GM18502 (cell line): ENCODE measurements around the gene EVC.

Experiments
- ATAC-seq: cut with Tn5 transposase; IDR thresholded peaks from one replicate; pipeline ENCODE4 v1.9.1; 2021; ENCODE audit warnings: mild to moderate bottlenecking; ENCODE audit not compliant: unreplicated experiment, poor library complexity

Gene EVC

DNA sequence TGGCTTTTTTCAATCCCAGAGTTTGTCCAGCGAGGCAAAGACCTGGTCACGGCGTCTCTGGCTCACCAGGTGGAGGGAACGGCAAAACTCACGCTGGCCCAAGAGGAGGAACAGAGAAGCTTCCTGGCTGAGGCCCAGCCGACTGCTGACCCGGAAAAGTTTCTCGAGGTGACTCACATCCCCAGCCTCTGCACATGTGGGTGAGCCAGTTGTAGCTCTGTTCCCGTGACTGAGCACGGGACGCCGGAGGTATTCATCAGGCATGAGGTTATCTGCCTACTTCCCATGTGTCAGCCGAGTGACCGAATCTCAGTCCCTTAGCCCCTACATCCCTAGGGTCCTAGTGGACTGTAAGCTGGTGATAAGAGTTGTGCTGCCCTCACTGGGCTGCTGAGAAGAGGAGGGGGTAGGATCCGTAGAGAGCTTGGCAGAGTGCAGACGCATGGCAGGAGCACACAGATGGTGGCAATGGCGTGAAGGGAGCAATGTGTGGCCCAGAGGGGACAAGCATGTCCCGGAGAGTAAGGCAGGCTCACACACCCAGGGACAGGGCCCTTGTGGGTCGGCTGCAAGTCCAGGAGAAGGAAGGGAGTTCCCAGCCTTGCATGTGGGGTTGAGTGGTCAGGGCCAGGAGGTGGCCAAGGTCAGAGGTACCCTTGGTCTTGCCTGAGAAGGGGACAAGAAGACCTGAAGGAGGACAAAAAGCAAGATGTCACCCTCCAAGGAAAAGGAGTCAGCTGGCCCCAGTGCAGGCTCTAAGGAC is 42.9 kb downstream of the EVC start:
- ATAC-seq = no peak

DNA sequence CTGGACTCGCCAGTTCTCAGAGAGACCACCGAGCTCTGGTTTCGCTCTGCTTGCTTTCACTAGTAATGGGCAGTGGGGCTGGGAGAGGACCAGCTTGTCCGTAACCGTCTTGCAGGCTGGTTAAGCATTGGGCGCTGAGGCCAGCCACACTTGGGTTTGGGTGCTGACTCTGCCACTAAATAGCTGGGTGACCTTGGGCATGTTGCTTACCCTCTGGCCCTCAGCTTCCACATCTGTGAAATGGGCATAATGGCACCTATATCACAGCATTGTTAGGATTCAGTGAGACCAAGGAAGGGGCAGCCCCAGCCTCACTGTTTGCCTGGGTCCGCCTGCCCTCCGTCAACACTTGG is 43.5 kb downstream of the EVC start:
- ATAC-seq = no peak

DNA sequence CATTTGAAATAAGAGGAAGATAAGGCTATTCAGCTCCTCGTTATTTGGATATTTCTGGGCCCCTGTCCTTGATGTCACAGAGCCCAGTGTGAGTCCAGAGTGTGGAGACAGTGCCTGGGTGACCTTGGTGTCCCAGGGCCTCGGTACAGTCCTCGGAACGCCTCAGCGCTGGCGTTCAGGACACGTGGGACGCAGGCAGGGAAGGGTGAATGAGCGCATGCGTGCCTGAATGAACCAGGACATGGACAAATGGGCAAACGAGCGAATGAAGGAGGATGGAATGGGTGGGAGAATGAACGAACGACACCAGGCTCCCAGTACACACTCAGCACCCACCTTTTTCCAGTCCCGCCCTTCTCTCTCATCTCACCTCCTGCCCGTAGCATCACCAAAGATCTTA is 44.2 kb downstream of the EVC start:
- no peak for ATAC-seq

DNA sequence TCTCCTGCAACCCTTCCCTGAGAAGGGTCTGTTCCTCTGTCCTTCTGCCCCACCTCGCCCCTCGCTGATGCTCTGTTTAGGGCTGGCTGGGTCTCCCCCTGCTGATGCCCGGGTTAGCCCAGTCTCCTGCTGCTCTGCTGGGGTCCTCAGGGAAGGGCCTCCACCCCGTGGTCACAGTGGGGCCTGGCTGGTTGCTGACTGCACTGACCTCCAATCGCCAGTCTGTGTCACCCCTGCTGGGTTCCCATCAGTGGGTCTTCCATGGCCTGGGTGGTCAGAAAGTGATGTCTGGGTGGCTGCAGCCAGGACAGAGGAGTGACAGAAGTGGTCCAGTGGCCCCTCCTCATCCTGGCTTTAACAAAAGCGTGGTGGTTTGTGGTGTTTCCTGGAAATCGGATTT is 44.7 kb downstream of the EVC start:
- ATAC-seq = no peak

DNA sequence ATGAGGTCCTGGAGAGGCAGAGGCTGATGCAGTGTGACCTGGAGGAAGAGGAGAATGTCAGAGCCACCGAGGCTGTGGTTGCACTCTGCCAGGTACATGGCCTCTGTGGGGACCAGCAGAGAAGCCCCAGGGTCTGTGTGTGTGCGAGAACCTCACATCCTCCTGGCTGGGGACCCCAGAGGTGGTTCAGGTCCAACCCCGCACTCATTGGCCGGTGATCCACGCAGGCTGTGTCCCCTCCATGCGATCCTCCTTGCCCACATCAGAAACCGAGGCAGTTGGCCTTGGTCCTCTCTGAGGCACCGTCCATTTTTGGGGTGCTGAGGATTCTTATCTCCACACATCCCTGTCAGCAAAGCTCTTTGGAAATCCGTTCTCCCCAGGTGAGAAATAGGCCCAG is 45.3 kb downstream of the EVC start:
- no peak for ATAC-seq

DNA sequence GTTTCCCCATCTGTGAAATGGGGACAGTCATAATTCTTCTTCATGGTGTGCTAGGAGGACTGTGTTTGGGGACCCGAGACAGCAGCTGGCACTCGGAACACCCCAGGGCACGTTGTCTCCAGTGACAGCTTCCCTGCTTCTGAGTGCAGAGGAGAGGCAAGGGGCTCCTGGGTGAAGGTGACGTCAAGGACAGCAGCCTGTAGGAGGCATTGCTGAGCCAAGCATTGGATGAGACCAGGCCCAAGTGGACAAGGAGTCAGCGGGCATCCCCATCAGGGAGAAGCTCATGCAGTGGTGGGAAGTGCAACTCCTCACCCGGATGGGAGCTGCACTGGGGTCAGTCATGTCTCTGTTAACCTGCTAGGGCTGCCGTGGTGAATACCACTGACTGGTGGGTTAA is 46.1 kb downstream of the EVC start:
- no peak for ATAC-seq

DNA sequence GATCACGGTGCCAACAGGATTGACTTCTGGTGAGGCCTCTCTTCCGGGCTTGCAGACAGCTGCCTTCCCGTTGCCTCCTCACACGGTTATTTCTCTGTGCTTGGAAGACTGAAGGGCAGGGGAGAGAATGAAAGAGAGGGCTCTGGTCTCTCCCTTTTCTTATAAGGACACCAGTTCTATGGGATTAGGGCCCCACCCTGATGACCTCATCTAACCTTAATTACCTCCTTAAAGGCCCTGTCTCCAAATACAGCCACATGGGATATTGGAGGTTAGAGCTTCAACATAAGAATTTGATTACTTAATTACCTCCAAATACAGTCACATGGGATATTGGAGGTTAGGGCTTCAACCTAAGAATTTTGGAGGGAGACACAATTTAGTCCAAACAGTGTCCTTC is 46.5 kb downstream of the EVC start:
- no peak for ATAC-seq

DNA sequence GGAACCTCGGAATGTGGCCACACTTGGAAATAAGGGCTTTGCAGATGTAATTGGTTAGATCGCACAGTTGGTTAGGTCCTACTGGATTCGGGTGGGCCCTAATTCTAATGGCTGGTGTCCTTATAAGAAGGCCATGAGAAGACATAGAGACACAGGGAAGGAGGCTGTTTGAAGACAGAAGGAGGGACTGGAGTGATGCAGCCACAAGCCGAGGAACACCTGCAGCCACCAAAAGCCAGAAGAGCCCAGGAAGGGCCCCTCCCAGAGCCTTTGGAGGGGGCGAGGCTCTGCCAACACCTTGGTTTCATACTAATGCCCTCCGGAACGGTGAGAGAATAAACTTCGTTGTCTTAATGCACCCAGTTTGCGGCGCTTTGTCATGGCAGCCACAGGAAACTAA is 47.0 kb downstream of the EVC start:
- ATAC-seq = no peak

DNA sequence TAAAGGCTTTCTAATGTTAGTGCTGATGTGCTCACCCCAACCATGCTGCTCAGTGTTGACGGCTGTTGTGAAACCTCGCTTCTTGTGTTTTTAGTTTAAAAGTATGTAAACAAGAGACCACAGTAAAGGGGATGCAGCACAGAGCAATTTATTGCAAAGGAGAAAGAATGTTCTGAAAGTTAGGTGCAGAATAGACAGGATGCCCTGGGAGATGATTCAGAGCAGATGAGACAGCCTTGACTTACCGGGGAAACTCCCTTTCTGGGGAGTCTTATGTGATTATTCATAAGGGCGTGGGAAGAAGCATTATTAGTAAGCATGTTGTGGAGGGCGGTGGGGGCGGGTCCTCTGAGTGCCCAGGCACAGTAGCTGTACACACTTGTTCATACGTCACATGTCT is 47.7 kb downstream of the EVC start:
- ATAC-seq = peak; percentile 66

DNA sequence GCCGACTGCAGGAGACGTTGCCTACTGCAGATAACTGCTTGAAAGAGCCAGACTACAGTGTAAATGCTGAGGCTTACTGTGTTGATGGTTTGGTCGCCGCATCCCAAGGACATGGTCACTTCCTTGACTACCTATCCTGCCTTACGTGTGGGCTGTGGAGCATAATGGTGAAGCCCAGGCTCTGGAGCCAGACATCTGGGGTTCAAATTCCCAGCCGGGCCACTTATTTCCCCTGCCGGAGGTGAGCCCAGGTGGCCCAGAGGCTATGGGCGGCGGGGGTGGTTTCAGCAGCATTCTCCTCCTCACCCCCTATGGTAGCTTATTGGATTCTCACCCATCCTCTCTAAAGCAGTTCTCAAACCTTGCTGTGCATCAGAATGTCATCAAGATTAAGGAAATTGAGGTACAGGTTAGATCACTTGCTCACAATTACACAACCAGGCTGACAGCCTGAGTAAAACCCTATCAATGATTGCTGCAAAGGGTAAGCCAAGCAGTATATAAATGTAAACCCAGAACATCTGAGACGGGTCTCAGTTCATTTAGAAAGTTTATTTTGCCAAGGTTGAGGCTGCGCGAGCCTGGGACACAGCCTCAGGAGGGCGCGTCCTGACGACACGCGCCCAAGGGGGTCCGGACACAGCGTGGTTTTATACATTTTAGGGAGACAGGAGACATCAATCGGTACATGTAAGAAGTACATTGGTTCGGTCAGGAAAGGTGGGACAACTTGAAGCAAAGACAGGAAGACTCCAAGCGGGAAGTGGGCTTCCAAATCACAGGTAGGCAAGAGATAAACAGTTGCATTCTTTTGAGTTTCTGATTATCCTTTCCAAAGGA is 48.5 kb downstream of the EVC start:
- no peak for ATAC-seq

DNA sequence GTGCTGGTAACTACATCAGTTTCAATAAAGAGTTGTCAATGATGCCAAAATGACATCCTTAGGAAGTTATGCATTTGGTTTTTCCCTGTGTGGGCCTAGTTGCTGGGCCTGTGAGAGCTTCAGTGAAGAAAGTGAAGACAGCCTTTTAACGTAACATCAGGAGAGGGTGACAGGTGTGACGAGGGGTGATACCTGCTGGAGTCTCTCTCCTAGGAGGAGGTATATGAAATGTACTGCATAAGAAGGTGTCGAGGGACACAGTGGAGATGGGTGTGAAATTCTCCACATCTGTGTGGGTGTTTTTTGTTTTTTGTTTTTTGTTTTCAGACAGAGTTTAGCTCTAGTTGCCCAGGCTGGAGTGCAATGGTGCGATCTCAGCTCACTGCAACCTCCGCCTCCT is 49.2 kb downstream of the EVC start:
- ATAC-seq = no peak

DNA sequence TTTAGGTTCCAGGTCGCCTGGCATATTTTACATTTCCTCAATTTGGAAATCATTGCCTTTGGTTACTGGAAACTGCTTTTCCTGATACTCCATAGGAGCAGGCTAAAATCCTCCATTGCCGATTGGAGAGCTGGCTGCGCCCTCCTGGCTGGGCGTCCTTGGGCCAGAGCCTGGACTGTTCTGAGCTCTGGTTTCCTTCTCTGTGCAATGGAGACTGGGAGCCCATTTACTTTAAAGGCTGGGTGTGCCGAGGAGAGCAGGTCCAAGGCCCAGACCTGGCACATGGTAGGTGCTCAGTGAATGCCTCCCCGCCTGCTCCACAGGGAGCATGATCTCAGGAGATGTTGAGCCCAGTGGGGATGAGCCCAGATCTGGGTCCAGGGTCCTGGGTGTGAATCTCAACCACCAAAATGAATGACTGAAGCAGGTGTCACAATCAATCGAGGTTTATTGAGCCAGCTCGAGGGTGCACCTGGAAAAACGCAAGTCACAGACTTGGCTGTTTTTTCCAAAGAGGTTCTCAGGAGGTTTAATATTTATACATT is 50.0 kb downstream of the EVC start:
- ATAC-seq = no peak

DNA sequence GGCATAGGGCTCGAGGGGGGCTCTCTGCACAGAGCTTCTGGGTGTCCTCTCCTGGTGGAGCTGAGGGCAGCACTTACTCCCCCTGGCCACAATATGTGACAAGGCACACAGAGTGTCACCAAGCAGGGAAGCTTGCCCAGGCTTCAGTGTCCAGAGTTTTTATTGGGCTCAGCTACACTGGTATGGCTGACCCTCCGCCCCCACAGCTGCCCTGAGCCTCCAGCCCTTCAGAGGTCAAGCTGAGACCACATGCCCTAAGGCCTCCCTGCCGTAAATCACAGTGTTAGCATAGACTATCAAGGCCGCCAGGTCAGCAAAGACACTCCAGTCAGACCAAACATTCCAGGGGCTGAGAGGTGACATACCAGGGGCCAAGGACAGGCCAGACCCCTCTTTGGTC is 59.0 kb downstream of the EVC start:
- no peak for ATAC-seq

DNA sequence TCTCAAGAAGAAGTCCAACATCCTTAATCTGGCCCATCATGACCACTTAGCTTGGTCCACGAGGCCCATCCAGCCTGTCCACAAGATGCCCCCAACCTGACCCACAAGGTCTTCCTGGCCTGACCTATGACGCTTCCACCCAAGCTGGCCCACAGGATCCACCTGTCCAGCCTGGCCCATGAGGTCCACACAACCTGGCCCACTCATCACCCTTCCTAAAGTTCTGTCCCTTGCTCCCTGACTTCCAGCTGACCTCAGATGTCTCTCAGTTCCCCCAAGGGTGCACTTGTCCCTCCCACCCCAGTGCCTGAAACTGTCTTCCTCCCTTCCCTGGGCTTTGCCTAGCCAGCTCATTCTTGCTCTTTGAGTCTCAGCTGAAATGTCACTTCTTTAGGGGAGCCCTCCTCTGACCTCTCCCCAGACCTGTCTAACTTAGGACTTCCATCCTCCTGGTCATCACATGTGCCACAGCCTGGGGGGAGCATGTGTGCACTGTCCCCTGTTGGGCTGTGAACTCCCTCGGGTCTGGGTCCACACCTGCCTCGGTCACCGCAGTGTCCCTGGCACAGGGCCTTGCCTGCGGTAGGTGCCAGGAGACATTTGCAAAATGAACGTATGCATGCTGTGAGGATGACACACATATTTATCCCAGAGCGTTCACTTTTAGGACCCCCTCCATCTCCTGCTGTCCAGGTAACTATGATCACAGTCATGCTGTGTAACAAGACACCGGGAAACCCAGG is 61.7 kb downstream of the EVC start:
- ATAC-seq = no peak

DNA sequence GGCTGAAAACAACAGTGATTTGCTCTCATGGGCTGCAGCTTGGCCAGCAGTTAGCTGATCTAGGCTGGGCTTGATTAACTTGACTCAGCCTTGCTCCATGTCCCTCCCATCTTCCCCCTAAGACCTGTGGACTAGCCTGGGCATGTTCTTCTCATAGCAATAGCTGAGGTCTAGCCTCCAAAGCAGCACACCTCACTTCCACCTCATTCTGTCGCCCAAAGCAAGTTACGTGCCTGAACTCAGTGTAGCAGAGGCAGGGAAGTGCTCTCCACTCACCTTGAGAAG is 62.2 kb downstream of the EVC start:
- no peak for ATAC-seq

DNA sequence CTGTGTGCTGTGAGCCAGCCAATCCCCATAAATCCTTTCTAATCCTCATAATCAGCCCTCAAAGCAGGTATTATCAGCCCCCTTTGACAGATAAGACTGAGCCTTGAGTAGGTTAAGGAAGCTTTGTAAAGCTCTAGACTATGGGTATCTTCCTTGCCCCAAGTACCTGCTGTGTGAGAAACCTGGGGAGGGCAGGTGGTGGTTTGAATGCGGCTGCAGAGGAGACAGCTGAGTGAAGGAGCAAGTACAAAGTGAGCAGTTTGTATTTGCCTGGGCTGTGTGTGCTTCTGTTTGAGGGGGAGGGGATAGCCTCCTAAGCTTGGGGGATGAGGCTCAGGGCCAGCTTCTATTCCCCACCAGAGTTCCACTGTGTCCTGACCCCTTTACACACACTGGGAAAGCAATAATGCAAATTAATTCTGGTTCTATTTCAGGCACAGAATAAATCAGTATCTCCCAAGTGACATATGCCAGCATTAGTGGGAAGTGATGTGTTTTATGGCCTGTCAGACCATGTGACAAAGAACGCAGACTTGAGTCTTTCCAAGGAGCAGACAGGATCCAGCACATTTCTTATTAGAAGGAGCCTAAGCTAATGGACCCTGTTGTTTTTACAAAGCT is 63.5 kb downstream of the EVC start:
- no peak for ATAC-seq

DNA sequence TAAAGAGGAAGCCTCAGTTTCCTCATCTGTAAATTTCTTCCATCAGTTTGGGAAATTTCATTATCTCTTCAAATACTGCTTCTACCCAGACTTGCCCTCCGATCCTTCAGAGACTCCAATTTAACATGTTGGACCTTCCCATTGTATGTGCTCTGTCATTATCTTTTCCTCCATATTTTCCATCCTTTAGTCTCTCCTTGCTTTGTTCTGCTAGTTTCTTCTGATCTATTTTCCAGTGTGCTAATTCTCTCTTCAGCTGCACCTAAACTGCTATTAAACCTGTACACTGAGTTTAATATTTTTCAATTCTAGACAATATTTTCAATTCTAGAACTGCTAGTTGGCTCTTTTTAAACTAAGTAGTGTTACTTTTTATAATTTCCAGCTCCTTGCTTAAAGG is 65.5 kb downstream of the EVC start:
- no peak for ATAC-seq

DNA sequence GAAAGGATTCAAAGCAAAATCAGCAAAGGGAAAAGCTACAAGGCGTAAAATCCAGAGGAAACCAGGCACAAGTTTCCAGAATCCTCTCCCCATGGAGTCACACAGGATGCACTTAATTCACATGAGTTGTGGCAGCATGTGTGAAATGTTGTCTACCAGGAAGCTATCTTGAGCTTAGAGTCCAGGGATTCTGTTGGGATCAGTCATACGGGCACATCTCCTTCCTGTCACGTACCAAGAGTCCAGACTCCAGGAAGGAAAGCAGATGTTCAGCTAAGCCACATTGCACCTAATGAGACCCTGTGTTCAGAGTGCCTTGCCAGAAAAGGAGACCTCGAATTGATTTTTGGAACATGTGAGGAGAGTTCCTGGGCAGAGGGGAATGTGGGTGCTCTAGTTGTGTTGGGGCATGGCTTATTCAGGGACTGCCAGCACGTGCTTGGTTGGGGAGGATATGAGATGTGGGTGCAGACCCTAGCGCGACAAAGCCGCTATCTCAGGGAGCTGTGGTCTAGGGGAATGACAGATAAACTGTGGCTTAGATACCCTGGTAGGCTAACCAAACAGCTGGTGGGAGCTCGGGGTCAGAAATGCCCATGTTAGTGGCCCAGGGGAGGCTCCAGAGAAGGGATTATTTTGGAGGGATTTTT is 70.0 kb downstream of the EVC start:
- ATAC-seq = no peak

DNA sequence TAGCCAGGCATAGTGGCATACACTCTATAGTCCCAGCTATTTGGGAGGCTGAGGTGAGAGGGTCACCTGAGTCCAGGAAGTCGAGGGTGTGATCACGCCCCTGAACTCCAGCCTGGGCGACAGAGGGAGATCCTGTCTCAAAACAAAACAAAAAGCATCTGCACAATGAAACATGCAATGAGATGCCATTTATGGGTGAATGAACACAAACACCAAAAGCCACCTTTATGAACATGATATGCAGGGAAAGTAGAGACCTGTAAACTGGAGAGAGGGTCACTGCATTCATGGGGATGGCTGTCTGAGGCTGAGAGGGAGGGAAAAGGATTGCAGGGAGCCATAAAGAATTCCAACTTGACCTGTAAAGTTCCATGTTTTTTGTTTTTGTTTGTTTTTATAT is 70.7 kb downstream of the EVC start:
- ATAC-seq = no peak

DNA sequence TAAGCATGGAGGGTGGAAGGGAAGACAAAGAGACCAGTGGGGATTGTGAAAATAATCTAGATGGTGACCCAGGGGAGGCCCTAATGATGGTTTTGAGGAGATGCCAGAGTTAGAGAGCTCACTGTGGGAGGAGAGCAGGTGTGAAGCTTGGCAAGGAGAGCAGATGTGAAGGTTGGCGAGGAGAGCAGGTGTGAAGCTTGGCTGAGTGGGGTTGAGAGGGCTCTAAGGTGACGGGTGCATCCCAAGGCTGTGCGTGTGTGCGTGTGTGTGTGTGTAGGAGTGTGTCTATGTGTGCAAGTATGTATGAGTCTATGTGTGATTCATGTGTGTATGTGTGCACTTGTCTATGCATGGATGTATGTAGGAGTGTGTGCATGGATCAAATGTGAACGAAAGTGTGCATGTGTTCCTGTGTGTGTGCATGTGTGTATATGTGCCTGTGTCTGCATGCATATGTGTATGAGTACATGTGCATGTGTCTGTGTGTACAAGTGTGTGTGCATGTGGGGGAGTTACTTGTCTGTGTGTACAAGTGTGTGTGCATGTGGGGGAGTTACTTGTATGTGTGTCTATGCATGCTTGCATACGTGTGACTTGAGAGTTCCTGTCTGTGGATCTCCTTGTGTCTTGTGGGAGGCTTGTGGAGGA is 72.0 kb downstream of the EVC start:
- ATAC-seq = no peak
